ENCODE measurements around the gene CPHXL.

DNA sequence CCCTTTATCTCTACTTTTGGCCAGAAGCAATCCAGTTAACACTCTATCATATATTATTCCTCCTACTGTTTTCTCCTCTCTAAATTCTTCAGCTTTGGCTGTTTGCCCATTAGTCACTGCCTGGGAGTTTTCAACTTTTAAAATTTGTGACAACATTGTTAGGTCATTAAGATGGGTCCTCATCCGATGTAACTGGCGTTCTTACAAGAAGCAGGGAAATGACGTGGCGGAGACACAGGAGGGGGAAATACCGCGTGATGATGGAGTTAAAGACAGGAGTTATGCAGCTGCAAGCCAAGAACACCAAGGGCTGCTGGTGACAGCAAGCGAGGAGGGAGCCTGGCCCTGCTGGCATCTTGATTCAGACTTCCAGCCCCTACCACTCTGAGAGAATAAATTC lies 34.8 kb upstream of the CPHXL start:
- TF ChIP-seq, protein P1, sequence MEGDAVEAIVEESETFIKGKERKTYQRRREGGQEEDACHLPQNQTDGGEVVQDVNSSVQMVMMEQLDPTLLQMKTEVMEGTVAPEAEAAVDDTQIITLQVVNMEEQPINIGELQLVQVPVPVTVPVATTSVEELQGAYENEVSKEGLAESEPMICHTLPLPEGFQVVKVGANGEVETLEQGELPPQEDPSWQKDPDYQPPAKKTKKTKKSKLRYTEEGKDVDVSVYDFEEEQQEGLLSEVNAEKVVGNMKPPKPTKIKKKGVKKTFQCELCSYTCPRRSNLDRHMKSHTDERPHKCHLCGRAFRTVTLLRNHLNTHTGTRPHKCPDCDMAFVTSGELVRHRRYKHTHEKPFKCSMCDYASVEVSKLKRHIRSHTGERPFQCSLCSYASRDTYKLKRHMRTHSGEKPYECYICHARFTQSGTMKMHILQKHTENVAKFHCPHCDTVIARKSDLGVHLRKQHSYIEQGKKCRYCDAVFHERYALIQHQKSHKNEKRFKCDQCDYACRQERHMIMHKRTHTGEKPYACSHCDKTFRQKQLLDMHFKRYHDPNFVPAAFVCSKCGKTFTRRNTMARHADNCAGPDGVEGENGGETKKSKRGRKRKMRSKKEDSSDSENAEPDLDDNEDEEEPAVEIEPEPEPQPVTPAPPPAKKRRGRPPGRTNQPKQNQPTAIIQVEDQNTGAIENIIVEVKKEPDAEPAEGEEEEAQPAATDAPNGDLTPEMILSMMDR (IDR thresholded peaks at IDR 0.05) = no peak
- TF ChIP-seq POLR2A (IDR thresholded peaks at IDR 0.05) (no peak), POLR2AphosphoS5 (IDR thresholded peaks at IDR 0.05) (no peak)
